Superior temporal gyrus (tissue), 1 donor: ENCODE measurements around the gene SPSB3.
A peak's percentile ranks its signal among the peaks of the same experiment; 100 is the strongest.
"Not testable (repeated sequence)": the region's sequence is repeated elsewhere in the genome, so short reads cannot be mapped to it uniquely, and the experiment has no call there.

ENCODE experiments used
- DNase-seq: peaks from one replicate; pipeline ENCODE4 v3.0.0-alpha.2; 2016; ENCODE audit errors: extremely low spot score

The SPSB3 gene

GRCh38 chr16:1816396-1817275 lies 34.3 kb upstream of the SPSB3 start:
- DNase-seq, result no peak

GRCh38 chr16:1815461-1815860 lies 33.1 kb upstream of the SPSB3 start:
- no peak for DNase-seq

- peak; percentile 38 for DNase-seq
These were observed 30.4 kb upstream of the SPSB3 start for GRCh38 chr16:1812732-1813163.

- no peak for DNase-seq
These were observed 28.2 kb upstream of the SPSB3 start for GRCh38 chr16:1810536-1810935.

GRCh38 chr16:1810106-1810505 lies 27.7 kb upstream of the SPSB3 start:
- DNase-seq, result no peak

GRCh38 chr16:1809281-1809801 lies 27.0 kb upstream of the SPSB3 start:
- DNase-seq, result no peak

GRCh38 chr16:1808691-1809090 lies 26.3 kb upstream of the SPSB3 start:
- no peak for DNase-seq

GRCh38 chr16:1807626-1808025 lies 25.3 kb upstream of the SPSB3 start:
- no peak for DNase-seq

- no peak for DNase-seq
These were observed 18.3 kb upstream of the SPSB3 start for GRCh38 chr16:1800701-1801100.

GRCh38 chr16:1799263-1799662 lies 16.9 kb upstream of the SPSB3 start:
- DNase-seq, result not testable (repeated sequence)

- DNase-seq, result no peak
These were observed 12.7 kb upstream of the SPSB3 start for GRCh38 chr16:1794908-1795666.

- no peak for DNase-seq
These were observed 12.0 kb upstream of the SPSB3 start for GRCh38 chr16:1794221-1794871.

- DNase-seq, result no peak
These were observed 11.3 kb upstream of the SPSB3 start, which contains the start of gene IGFALS for GRCh38 chr16:1793578-1794220. IGFALS (minus strand) TSS chr16:1793705; CDS start chr16:1793652, 53 bp downstream.

GRCh38 chr16:1792836-1793577 lies 10.6 kb upstream of the SPSB3 start:
- no peak for DNase-seq

- DNase-seq, result no peak
These were observed 9.8 kb upstream of the SPSB3 start for GRCh38 chr16:1791943-1792812.

GRCh38 chr16:1791256-1791942 lies 9.0 kb upstream of the SPSB3 start:
- no peak for DNase-seq

GRCh38 chr16:1790611-1791255 lies 8.4 kb upstream of the SPSB3 start:
- no peak for DNase-seq

- no peak for DNase-seq
These were observed 7.9 kb upstream of the SPSB3 start for GRCh38 chr16:1790261-1790610.

GRCh38 chr16:1789643-1790045 lies 7.3 kb upstream of the SPSB3 start:
- no peak for DNase-seq
